Pulmonary artery endothelial cell (primary cell): Measurements from ENCODE around the gene TAGAP. TPM values are rescaled to one million over a fixed set of nuclear protein-coding genes. Genes with fewer than 3 reads are reported as not detected.
A peak's percentile ranks its signal among the peaks of the same experiment; 100 is the strongest.
"Not testable (repeated sequence)": the region's sequence is repeated elsewhere in the genome, so short reads cannot be mapped to it uniquely, and the experiment has no call there.

Experiments used
- DNase-seq: peaks from one replicate; pipeline ENCODE4 v3.0.0-alpha.2; 2011; ENCODE audit warnings: low read depth, low spot score
- total RNA-seq: library from RNA; depleted of rRNA; stranded (reverse); fragments of >200 nt; gene quantifications from 2 replicates; pipeline ENCODE4 v1.2.3, GENCODE V29; 2014

The TAGAP gene
- total RNA-seq, 1 donor from 2014 or later, result not detected

GRCh38 chr6:159045801-159046200 is 1.0 kb upstream of the TAGAP start:
- no peak for DNase-seq

- DNase-seq, result no peak
Measured at GRCh38 chr6:159043947-159044346, 844 bp downstream of the TAGAP start.

GRCh38 chr6:159043251-159043650 is 1.5 kb downstream of the TAGAP start:
- DNase-seq, result no peak

- no peak for DNase-seq
Measured at GRCh38 chr6:159042826-159043181, 2.0 kb downstream of the TAGAP start.

- DNase-seq, result peak; percentile 30
Measured at GRCh38 chr6:159042003-159042825, 2.6 kb downstream of the TAGAP start.

- DNase-seq, result no peak
Measured at GRCh38 chr6:159041181-159041580, 3.6 kb downstream of the TAGAP start.

- DNase-seq, result no peak
Measured at GRCh38 chr6:159039885-159040258, 4.9 kb downstream of the TAGAP start.

GRCh38 chr6:159038914-159039884 is 5.6 kb downstream of the TAGAP start:
- no peak for DNase-seq

GRCh38 chr6:159038318-159038717 is 6.5 kb downstream of the TAGAP start:
- not testable (repeated sequence) for DNase-seq

GRCh38 chr6:159037756-159038290 is 7.0 kb downstream of the TAGAP start:
- DNase-seq, result no peak

- no peak for DNase-seq
Measured at GRCh38 chr6:159036673-159037072, 8.1 kb downstream of the TAGAP start.

- DNase-seq, result no peak
Measured at GRCh38 chr6:159035891-159036290, 8.9 kb downstream of the TAGAP start.

GRCh38 chr6:159033160-159034049 is 11.4 kb downstream of the TAGAP start:
- DNase-seq, result no peak

GRCh38 chr6:159031846-159032245 is 12.9 kb downstream of the TAGAP start:
- DNase-seq, result no peak

GRCh38 chr6:159030168-159030567 is 14.6 kb downstream of the TAGAP start:
- no peak for DNase-seq

- DNase-seq, result not testable (repeated sequence)
Measured at GRCh38 chr6:159025224-159025623, 19.6 kb downstream of the TAGAP start.

- DNase-seq, result no peak
Measured at GRCh38 chr6:159023893-159024292, 20.9 kb downstream of the TAGAP start.

- DNase-seq, result no peak
Measured at GRCh38 chr6:159020011-159020410, 24.8 kb downstream of the TAGAP start.

- DNase-seq, result no peak
Measured at GRCh38 chr6:159017757-159018559, 26.8 kb downstream of the TAGAP start.

- DNase-seq, result no peak
Measured at GRCh38 chr6:159014406-159014805, 30.4 kb downstream of the TAGAP start.
